ENCODE data around the gene TSPAN9.

DNA sequence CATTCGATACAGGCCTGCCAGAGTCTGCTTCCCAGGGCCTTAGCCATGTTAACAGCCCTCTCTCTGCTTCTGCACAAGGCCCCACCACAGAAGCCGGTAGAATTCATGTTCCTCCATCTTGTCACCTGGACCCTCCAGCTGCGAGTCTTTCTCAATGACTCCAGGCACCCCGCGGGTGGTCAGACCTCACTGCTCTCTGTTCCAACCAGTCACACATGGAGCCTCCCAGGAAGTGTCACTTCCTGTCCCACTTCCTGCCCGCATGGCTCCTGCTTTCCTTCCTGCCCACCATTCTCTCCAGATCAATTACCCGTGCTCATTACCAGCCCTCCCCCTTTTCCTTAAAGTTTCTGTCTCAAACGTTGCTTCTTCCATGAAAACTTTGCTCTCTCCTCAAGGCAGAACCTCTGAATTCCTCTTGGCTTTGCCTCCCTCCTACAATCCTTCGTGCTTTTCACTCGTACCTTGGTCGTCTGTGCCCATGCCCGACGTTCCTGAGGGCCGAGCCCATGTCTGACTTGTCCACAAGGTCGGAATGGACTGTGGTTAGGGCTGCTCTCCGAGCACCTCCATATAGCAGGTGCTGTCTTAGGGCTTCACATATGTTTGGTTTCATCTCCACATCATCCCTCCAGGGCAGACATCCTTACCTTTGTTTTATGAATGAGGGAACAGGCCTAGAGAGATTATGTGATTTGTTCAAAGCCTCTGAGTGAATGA lies 172.1 kb downstream of the TSPAN9 start:
- no peak for TF ChIP-seq EZH2 (IDR thresholded peaks at IDR 0.05; ENCODE audit: low read depth, unreplicated experiment)
- TF ChIP-seq, protein P1, sequence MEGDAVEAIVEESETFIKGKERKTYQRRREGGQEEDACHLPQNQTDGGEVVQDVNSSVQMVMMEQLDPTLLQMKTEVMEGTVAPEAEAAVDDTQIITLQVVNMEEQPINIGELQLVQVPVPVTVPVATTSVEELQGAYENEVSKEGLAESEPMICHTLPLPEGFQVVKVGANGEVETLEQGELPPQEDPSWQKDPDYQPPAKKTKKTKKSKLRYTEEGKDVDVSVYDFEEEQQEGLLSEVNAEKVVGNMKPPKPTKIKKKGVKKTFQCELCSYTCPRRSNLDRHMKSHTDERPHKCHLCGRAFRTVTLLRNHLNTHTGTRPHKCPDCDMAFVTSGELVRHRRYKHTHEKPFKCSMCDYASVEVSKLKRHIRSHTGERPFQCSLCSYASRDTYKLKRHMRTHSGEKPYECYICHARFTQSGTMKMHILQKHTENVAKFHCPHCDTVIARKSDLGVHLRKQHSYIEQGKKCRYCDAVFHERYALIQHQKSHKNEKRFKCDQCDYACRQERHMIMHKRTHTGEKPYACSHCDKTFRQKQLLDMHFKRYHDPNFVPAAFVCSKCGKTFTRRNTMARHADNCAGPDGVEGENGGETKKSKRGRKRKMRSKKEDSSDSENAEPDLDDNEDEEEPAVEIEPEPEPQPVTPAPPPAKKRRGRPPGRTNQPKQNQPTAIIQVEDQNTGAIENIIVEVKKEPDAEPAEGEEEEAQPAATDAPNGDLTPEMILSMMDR (conservative IDR thresholded peaks at IDR 0.05; ENCODE audit: low read depth in 2 of 2), result no peak
- TF ChIP-seq, protein P2, sequence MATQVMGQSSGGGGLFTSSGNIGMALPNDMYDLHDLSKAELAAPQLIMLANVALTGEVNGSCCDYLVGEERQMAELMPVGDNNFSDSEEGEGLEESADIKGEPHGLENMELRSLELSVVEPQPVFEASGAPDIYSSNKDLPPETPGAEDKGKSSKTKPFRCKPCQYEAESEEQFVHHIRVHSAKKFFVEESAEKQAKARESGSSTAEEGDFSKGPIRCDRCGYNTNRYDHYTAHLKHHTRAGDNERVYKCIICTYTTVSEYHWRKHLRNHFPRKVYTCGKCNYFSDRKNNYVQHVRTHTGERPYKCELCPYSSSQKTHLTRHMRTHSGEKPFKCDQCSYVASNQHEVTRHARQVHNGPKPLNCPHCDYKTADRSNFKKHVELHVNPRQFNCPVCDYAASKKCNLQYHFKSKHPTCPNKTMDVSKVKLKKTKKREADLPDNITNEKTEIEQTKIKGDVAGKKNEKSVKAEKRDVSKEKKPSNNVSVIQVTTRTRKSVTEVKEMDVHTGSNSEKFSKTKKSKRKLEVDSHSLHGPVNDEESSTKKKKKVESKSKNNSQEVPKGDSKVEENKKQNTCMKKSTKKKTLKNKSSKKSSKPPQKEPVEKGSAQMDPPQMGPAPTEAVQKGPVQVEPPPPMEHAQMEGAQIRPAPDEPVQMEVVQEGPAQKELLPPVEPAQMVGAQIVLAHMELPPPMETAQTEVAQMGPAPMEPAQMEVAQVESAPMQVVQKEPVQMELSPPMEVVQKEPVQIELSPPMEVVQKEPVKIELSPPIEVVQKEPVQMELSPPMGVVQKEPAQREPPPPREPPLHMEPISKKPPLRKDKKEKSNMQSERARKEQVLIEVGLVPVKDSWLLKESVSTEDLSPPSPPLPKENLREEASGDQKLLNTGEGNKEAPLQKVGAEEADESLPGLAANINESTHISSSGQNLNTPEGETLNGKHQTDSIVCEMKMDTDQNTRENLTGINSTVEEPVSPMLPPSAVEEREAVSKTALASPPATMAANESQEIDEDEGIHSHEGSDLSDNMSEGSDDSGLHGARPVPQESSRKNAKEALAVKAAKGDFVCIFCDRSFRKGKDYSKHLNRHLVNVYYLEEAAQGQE (IDR thresholded peaks at IDR 0.05; ENCODE audit: unreplicated experiment), result no peak
- TF ChIP-seq EZH2phosphoT487 (IDR thresholded peaks at IDR 0.05; ENCODE audit: unreplicated experiment), result no peak
- TF ChIP-seq ZNF331 (CRISPR knock-in tag; IDR thresholded peaks at IDR 0.05; ENCODE audit: low read depth), result no peak
- no peak for TF ChIP-seq POLR2AphosphoS5 (IDR thresholded peaks at IDR 0.05; ENCODE audit: low read depth)
